COLO668 (cell line): ENCODE data around the gene GRXCR1.
A peak's percentile ranks its signal among the peaks of the same experiment; 100 is the strongest.

Experiments used
- DNase-seq: peaks from one replicate; lab custom pipeline; 2025; ENCODE audit not compliant: unreplicated experiment; lab: John Stamatoyannopoulos, UW

GRXCR1 gene

DNA sequence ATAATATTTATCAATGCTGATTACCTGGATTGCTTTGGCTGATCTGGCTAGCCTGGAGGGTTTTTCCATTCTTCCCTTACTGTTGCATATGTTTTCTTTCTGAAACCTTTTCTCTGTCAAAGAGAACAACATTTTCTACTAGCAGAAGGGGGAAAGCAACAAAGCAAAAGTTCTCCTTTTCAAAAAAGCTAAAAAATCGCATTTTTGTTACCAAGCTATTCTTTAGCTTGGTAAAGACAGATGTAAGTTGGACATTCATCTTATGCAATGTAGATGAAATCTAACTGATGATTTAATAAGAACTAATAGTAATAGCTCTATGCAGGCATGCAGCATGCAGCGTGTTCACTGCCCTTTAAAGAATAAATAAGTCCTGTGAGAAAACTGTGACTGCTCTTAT is at the start of gene GRXCR1:
Gene GRXCR1, plus strand, starts transcription at position 301 of the 400 bp plus-strand sequence. CDS start 554 bp downstream, outside the sequence.
- no peak for DNase-seq

DNA sequence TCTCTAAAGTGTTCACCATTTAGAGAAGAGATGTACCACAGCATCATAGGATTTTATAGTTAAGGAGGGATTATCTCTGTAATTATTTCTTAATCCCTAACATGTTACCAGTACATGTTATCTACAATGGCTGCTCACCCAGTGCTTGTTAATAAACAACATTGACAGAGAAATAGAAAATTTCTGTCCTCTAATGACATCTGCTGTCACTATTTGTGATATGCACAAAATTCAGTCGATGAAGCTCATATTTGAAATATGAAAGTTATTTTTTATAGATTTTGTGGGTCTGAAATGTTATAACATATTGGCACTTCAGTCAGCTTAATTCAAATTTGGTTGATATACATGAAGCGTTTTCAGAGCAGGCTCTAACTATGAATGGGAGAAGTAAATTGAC is 48.8 kb upstream of the GRXCR1 start:
- DNase-seq = no peak

DNA sequence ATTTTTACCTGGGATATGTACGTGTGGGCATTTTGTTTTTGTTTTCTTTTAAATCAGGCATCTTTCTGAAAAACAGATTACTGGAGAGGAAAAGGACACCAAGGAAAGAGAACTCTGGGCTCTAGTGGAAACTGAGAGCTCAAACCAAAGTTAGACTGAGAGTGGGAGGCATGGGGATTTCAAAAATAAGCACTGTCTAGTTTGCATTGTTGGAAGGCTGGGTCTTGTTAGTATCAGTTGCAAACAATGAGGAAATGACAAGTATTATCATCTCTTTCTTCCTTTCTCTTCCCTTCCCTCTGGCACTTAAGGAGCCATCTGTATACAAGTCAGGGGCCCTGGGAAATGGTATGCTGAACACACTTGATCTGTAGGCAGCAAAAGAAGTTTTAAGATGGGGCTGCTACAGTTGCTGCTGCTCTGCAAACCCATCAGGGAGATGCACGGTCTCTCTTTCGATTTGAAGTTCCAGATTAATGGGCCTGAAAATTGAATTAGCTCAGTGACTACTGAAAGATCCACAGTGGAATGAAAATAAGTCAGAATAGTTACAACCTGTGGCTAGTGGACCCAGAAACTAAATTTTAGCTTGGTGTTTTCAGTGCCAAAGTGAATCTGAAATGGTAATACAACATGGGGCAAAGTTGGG is 48.0 kb upstream of the GRXCR1 start:
- DNase-seq = no peak

DNA sequence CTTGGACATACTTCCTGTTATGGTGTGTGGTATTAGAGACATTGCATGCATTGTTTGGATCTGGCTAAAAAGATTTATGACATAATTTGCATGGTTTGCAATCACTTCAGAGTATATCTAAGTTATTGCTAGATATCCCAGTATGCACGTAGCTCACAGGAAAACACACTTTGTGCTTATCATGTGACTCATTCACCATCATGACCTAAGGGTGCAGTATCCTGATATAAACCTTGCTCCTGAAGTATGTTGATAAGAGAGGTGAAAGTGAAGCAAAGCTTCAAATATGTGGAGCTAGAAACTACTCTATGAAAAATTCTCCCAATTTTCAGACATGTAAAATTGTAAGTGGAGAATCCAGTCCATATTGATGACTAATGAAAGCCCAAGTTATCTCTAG is 46.9 kb upstream of the GRXCR1 start:
- DNase-seq = no peak

DNA sequence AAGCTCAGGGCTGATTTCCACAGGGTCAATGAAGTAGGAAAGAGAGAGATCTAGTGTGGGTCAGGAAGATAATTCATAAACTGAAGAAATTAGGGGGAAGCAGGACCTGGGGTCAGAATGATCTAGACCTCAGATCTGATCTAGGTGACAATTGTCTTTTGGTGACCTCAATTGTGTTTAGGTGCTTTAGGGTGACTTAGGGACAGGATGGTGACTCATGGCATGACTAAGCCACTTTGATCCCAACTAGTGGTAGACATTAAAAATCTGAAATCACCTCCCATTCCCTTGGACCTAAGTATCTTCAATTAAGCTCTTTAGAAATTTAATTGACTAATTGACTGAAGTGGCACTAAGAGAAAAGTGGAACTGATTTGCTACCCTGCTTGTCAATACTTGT is 36.7 kb upstream of the GRXCR1 start:
- DNase-seq = no peak

DNA sequence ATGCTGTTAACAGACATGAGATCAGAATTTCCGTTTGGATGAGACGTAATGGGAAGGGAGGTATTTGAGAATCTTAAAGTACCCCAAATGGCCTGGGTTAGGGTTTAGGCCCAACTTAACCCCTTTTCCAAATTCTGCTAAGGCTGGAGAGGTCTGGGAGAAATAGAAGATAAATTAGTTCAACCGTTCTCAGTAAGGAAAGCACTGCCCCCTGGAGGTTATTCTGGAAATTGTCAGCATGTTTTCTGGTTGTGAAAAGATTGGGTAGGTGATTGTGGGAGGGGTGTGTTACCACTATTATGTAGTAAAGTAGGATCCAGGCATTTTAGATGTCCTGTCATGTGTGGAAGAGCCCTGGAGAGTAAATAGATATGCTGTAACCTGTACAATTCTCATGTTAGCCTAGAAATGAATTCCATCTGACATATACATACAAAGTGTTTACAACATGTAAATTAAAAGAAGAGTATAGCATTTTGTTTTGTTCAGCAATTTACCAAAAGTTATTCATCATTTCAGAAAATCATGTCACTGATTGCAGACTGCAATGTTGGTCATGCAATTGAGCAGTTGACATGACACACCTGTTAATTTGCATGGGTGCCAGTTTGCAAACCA is 26.8 kb upstream of the GRXCR1 start:
- peak; percentile 56 for DNase-seq

DNA sequence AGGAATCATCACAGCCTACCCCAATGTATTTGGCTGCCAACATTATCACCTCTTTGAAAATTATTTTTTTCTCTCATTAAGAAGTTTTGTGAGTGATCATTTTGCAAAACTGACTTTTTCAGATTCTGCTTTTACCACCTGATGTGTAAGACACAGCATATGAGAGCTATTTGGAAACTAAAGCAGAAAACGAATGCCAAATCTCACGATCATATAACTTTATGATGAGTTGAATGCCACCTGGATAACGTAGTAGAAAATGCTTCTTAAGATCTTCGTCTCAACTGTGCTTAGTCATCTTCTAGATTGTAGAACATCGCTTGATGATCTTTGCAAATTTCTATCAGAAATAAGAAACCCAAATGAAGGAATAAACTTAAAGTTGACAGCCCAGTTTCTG is 21.3 kb upstream of the GRXCR1 start:
- DNase-seq = no peak

DNA sequence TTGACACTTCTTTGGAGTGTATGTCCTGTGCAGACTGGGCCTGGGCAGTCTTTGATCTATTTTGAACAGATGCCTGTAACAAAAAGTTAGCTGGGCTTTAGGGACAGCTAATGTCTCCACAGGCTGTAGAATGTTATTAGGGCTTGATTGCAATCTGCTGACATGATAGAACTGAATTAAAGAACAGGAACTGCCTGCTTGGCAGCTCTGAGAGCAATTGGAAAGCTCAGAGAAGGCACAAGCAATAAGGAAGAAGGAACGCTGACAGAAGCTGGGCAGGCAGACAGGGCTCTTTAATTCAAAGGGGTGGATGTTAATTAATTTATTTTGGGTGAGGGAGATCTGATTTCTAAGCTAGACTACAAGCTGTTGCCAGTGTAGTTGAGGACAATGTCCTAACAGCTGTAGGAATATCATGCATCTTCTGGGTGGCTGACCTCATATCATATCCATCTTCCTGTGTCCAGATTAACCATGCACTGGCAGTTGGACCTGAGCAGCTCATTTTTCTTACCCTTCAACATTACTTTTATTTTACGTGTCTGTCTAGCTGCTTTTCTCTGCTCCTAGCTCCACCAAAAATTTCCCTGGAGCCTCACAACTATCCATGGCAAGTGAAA is 20.7 kb upstream of the GRXCR1 start:
- no peak for DNase-seq

DNA sequence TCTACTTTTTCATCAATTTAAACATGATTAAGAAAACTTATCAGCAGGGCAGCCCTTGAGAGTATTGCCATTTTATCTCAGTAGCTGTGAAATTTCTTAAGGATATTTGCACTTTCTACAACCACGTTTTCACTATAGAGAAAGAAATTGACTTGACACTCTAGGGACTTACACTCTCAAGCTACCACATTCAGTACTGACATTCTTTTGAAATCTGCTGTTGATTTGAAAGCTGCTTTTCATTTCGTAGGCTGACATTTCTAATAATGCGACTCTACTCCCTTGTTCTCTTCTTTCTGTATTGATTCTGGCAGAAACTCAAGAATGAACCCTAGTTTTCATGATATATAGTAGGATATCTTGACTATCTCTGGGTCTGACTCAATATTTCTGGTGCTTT is 13.7 kb upstream of the GRXCR1 start:
- DNase-seq = no peak

DNA sequence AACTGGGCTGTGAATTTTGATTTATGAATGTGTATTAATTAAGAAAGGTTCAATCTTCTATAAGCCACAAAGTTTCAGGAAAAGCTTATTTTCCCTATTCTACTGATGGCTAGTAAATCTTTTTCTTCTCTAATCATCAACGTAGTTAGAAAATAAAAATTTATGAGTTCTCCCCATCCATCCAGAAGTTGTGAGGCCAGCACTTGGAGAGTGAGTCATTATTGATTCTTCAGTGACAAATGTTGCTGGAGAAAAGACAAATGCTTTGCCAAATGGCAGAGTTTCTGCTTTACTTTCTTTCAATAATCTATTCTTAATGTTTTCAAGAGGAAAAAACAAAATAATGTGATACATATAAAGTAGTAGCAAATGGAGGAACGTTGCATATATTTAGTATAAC is 11.3 kb upstream of the GRXCR1 start:
- DNase-seq = no peak

DNA sequence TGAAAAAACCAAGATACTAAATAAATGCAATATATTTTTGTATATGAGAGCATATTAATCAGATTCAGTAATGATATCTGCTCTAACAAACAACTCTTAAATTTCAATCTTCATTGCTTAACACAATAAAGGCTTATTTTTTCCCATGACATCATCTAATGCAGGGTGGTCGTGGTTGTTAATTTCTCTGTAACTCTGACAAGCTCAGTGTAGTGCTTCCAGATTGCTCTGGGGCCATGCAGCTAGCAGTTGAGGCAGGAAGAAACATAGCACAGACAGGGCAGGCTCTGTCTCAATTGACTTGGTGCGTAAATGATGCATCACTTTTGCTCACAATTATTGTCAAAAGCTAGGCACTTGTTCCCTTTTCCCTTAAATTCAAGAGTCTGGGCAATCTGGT is 869 bp upstream of the GRXCR1 start:
- no peak for DNase-seq

DNA sequence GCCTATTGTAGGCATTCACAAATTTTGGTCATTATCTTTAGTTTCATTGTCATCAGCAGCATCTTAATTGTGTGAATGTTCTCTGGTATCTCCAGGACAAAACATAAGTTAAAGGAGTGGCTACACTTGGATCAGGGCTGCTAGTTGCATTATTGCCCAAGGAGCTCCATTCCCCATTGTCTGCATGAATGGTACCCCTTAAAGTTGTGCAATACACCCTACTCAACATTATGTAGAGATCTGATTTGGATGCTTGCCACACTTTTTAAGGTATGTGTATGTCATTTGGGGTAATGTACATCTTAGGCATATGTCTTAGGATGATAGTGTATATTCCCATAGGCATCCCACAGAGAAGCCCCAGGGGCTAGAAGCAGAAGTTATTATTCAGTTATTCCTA is 2.9 kb downstream of the GRXCR1 start:
- no peak for DNase-seq

DNA sequence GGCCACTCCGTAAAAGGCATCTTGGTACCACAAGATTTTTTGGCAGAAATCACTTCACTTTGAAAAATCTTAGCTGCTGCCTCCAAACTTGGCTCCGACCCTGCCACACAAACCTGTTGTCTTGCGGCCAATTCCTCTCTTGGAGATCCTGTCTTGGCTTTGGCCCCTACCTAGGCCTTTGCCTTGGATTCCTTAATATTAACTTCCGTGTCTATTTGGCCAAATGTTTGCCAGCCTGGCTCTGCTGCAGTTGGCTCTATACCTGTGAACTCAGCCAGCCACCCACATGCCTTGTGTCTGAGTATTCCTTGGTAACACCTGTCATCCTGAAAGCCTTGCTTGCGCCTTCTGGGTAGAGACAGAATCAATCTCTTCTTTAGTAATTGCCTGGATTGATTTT is 12.5 kb downstream of the GRXCR1 start:
- DNase-seq = no peak

DNA sequence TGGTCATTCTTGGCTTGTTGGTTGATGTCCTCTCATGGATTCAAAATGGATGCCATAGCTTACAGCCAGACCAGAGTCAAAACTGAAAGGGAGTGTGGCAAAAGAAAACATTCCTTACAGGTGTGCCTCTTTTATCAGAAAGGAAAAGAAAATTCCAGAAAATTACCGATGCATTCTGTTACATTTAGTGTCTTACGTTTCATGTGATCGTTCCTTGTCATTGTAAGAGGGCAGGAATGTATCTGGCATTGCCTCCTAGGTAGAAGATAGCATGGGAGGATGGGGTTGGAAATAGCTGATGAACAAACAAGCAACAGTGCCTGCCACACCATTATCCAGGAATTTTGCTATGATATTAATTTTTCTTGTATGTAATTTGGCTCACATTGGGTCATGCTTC is 13.1 kb downstream of the GRXCR1 start:
- DNase-seq = no peak

DNA sequence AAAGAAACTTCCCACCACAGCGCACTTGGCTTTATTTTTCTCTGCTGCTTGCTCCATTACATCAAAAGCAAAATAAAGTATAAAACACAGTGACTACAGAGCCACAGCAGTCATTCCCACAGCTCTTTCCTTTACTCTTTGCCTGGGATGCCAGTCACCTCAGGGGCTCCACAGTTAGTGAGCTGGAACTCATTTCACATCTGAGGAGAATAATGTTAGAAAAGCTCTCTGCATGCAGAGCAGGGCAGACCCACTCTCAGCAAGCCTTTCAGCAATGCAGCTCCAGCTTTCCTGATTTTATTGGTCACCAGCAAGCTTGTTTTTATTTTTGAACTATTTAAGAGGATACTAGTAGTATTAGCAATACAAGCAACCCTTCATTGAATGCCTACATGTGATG is 13.8 kb downstream of the GRXCR1 start:
- no peak for DNase-seq

DNA sequence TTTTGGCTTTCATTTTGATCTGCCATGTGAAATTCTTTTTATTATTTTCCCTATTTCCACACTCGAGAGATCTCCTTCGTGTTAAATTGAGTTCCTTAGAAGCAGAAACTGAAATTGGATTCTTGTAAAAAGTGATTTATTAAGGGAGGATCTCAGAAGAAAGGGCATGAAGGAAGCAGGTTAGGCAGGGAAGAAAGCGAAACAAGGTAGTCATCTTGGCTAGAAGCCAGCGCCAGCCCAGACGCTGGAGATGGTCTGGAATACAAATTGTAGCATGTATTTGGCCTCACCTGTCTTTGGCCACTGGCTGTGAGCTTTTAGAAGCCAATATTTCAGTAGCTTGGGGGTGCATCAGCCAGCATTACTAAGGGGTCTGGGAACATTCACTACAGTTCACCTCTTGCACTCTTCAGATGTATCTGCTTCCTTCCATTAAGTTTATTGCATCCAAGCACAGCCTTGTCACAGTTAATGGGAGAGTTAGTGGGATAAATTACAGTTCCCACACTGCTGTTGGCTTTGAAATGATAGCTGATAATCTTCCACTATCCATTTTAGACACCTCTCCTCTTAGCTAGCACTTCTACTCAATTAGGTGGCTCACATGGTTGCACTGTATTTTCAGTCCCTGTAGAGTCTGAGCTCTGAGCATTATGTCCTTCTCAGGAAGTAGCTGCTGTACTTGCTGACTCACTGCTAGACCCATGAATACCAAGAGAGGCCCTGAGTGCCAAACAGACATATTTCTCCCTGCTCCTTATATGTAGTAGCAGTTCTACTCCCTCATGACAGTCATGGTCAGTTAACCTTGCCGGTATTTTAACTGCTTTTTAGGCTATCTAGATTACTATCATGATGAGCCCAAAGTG is 14.6 kb downstream of the GRXCR1 start:
- DNase-seq = no peak

DNA sequence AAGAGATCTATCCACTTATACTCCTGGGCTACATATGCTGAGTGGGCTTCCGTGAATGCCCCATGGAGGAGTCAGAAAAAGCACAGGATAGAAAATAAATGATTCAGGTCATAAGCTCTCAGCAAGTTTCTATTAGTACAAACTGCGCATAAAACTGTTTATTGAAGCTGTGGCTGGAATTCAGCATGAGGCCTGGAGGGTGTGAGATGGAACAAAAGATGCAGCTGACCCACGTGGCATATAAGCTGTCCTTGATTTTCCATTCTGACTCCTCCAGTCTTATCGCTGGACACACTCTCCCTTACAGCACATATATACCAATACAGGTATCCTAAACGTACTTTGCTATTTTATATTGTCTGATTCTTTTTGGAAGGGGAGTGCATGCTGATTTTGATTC is 17.9 kb downstream of the GRXCR1 start:
- no peak for DNase-seq

DNA sequence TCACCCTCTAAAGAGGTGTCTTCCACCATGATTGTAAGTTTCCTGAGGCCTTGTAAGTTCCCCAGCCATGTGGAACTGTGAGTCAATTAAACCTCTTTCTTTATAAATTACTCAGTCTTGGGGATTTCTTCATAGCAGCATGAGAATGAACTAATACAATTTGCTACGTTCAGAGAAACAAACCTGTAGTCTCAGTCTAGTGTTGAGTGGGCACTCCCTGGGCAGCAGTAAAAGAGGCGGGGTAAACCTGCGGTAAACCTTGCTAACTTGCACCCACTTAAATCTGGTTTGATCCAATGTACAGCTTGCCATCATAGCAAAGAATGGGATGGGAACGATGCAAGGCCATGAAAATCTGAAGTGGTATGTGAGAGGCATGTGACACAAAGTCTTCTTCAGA is 22.4 kb downstream of the GRXCR1 start:
- no peak for DNase-seq

DNA sequence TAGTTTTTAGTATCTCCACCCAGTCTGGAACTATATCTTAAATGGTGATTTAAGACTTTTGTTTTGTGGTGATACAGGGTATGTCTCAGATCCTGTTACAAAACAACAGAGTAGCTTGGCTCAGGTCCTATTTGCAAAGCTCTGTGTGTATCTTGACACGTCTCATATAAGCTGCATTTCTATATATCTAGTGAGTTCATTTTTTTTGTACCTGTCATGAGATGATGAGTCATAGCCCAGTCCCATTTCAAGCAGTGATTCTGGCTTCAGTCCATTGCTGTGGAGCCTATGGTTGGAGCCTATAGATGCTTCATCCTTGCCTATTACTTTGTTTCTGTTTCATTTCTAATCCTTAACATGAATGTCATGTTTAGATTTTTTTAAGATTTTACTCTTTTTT is 23.0 kb downstream of the GRXCR1 start:
- no peak for DNase-seq

DNA sequence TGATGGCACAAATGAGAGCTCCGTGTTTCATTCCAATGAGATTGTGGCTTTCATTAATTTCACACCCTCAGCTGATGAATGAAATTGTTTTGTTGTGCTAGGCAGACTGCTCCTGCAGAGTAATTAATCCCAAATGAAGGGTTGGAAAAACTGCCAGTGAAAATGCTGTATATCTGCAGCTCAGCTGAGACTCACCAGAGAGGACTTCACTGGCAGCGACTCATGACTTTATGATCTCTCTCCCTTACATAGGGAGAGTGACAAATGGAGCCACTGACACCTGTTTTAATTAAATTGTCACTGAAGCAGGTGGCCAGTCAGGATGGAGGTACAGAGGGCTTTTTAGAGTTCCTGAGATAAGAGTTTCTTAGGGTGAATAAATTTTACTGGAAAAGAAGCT is 24.8 kb downstream of the GRXCR1 start:
- no peak for DNase-seq

DNA sequence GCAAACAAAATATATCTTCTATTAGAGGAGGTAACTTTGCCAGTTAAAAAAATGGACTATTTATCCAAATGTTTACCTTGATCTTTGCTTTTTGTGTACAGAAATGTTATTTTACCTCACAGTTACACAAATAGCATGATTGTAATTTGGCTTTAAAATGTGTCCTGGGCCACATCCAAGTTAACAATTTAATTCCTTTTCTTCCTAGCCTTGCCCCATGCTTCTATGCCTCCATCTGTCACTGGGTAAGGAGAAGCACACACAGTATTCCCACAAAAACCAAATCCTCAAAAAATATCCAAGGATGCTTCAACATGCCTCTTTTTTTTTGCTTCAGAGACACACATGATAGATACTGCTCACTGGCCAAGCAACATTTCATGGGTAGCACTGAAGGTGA is 30.9 kb downstream of the GRXCR1 start:
- DNase-seq = no peak

DNA sequence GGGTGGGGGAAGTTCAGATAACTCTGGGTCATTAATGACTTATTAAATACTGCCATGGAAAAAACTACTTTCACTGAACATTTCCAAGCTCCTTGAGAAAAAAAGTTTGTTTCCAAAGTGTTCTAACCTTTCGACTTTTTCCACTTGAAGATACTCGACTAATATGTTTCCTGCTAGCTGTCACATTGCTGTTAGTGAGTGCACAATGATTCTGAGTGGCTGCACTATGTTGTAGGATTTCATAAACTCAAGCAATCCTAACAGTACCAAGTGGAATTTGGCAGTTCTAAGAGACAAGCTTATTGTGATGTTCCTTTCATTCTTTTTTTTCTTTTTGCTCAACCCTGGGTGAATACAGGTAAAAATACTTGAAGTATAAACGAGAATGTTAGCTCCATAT is 33.4 kb downstream of the GRXCR1 start:
- no peak for DNase-seq
